Measurements from ENCODE around the gene PLXNA4. TPM values are rescaled to one million over a fixed set of nuclear protein-coding genes. Genes with fewer than 3 reads are reported as not detected.

Gene PLXNA4
- total and polyA plus RNA-seq, 9 of the 15 experiments (the other 6 are each of a cell fraction or from before 2014, with no cell fraction given) = under 0.01 to 0.09 TPM; not detected in 7

DNA sequence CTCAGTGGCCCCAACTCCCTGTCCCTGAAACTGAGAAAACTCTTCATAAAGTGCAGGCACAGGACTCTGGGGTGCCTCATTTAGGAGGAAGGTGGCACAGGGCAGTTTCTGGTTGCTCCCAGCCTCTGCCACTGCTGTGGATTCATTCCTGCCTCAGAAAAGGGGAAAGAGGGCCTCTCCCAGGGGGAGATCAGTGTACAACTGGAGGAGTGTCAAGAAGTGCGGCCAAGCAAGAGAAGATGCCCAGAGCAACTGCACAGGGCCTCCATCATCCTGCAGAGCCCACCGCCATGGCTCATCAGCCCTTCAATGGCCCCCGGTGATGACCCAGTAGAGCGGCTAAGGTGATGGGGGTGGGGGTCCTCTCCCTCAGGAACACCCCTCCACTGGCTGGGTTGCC lies 150.3 kb downstream of the PLXNA4 start:
- POLR2A ChIA-PET = no interaction called here
- Histone ChIP-seq H3K36me3 (ENCODE audit: control insufficient read depth, insufficient read depth, low read length) (no peaks in the 10 kb centered on the region), H3K4me3 (no peak overlapping the region), H3K4me1 (replicated peaks in 1 of 2; ENCODE audit: control insufficient read depth in 2 of 2, insufficient read depth in 2 of 2, low read length in 2 of 2) (no peaks in the 10 kb centered on the region; a peak in 1 of 5 replicates), H3K4me2 (ENCODE audit: insufficient read depth, low read length) (no peak overlapping the region), H3K27me3 (ENCODE audit: control insufficient read depth in 2 of 2, insufficient read depth in 2 of 2, low read length in 2 of 2) (peaks cover 4 to 33% of the 10 kb centered on the region in 2 experiments; a peak in 4 of 5 replicates), H3K9me1 (ENCODE audit: control insufficient read depth, insufficient read depth, low read length) (no peaks in the 10 kb centered on the region), H3K79me2 (ENCODE audit: control insufficient read depth, insufficient read depth, low read length) (no peaks in the 10 kb centered on the region), H3K27ac (ENCODE audit: extremely low read depth, low read depth, low read length) (no peak overlapping the region), H2AFZ (ENCODE audit: low read depth, low read length) (no peak overlapping the region), H4K20me1 (replicated peaks; ENCODE audit: control insufficient read depth, insufficient read depth, low read length) (no peaks in the 10 kb centered on the region), H3K9ac (ENCODE audit: insufficient read depth in 1 of 2, low read depth in 2 of 2, low read length in 2 of 2) (no peak overlapping the region), H3K9me3 (replicated peaks; ENCODE audit: control insufficient read depth, insufficient read depth, low read depth, low read length) (no peaks in the 10 kb centered on the region)
- WGBS (ENCODE audit: insufficient coverage, low coverage, missing lambda C conversion rate) = 2% methylated on average over 4 of the region's 4 CpGs
- no peak for DNase-seq (ENCODE audit: extremely low read depth in 1 of 4, low spot score in 3 of 4)
- in situ Hi-C loops (cut with MboI) = no loop called here
- TF ChIP-seq, protein P1, sequence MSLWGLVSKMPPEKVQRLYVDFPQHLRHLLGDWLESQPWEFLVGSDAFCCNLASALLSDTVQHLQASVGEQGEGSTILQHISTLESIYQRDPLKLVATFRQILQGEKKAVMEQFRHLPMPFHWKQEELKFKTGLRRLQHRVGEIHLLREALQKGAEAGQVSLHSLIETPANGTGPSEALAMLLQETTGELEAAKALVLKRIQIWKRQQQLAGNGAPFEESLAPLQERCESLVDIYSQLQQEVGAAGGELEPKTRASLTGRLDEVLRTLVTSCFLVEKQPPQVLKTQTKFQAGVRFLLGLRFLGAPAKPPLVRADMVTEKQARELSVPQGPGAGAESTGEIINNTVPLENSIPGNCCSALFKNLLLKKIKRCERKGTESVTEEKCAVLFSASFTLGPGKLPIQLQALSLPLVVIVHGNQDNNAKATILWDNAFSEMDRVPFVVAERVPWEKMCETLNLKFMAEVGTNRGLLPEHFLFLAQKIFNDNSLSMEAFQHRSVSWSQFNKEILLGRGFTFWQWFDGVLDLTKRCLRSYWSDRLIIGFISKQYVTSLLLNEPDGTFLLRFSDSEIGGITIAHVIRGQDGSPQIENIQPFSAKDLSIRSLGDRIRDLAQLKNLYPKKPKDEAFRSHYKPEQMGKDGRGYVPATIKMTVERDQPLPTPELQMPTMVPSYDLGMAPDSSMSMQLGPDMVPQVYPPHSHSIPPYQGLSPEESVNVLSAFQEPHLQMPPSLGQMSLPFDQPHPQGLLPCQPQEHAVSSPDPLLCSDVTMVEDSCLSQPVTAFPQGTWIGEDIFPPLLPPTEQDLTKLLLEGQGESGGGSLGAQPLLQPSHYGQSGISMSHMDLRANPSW (CRISPR knock-in tag; IDR thresholded peaks at IDR 0.05) = no peak
- TF ChIP-seq NONO (IDR thresholded peaks at IDR 0.05; ENCODE audit: low read depth in 2 of 2, low read length in 1 of 2) (no peak), ZBED1 (IDR thresholded peaks at IDR 0.05) (no peak), CEBPG (CRISPR knock-in tag; IDR thresholded peaks at IDR 0.05) (no peak), CEBPG (tag; conservative IDR thresholded peaks at IDR 0.05 in 1 of 2, IDR thresholded peaks at IDR 0.05 in 1 of 2) (no peak), EP300 (IDR thresholded peaks at IDR 0.05; ENCODE audit: low read length) (no peak), ZNF696 (CRISPR knock-in tag; conservative IDR thresholded peaks at IDR 0.05) (no peak)
- no peak for ATAC-seq
- no TSS peak for BruUV-seq (replicated peaks)
- FAIRE-seq = no peak
- intact Hi-C loops (cut with micrococcal nuclease) = no loop called here
- CTCF ChIA-PET (ENCODE audit: low intra/inter-chr PET ratio) = no interaction called here
